HG03460 (cell line): ENCODE data around the gene TAF4.
"Not testable (repeated sequence)": the region's sequence is repeated elsewhere in the genome, so short reads cannot be mapped to it uniquely, and the experiment has no call there.

ENCODE experiments used
- ATAC-seq: cut with Tn5 transposase; IDR thresholded peaks from one replicate; pipeline ENCODE4 v1.9.1; 2021; ENCODE audit not compliant: unreplicated experiment

TAF4 gene

DNA sequence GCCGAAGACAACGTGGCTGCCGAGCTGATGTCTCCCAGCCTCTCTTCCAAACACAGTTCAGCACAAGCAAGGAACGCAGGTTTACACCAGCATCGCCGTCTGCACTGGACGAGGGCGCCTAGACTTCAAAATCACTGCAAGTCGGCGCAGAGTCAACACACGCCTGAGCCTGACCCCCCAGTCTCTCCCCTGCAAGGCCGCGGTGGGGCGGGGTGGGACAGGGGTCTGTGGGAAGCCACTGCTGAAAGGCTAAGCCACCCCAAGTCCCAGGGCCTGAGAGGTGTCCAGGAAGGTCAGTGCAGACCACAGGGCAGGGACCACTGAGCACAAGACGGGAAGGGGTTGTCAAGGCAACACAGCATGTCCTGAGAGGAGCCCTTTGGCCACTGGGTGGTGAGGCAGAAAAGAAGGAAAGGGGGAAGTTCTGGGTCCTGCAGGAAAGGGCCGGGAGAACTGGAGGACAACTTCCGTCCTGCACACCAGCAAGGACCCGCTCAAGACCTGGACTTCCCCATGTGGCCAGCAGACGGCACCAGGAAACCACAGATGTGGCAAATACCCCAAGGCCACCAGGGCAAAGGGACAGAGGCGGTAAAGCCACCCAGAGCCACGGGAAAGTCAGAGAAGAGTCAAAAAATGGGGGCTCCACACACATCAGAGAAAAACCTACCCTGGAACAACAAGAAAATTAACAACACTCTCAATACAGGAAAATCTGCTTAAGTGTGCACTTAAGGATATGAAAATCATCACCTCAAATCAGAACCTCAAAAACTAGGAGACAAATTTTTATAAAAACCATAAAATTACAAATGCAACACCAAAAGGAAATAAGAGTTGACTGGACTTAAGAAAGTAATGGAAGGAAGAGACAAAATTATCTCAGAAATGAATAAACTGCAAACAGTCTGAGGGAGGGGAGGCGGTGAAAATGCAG lies 84.8 kb downstream of the TAF4 start:
- ATAC-seq: no peak

DNA sequence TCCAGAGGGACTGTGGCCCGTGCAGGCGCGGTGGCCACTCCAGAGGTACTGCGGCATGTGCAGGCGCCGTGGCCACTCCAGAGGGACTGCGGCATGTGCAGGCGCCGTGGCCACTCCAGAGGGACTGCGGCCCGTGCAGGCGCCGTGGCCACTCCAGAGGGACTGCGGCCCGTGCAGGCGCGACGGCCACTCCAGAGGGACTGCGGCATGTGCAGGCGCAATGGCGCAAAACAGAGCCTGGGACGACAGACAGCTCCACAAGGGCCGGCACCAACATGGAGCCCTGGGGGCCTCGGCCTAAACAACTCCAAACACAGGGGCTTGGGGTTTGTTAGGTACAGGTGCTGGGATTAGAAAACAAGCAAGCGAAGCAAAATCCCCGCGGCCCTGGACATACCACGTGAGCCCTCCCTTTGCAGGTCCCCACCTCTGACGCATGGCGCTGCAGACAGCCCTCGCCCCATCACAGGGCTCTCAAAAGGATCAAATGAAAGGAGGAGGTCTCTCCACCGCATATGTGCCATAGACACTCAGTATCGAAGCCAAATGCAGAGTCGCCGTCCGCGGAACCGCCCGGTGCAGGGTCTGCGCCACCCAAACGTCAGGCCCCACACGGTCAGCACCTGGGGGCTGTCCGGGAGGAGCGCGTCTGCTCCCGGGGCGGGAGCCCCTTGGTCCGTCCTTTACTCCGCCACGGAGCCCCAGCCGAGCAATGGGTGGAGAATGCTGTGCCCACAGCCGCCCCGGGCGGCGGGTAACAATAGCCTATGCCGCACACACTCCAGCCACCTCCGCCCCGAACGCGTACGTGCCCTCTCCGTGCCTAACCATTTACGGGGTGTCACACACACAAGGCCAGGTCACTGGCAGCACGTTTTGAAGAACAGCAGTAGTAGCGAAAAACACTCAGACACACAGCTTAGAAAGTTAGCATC lies 85.7 kb downstream of the TAF4 start:
- ATAC-seq: no peak

DNA sequence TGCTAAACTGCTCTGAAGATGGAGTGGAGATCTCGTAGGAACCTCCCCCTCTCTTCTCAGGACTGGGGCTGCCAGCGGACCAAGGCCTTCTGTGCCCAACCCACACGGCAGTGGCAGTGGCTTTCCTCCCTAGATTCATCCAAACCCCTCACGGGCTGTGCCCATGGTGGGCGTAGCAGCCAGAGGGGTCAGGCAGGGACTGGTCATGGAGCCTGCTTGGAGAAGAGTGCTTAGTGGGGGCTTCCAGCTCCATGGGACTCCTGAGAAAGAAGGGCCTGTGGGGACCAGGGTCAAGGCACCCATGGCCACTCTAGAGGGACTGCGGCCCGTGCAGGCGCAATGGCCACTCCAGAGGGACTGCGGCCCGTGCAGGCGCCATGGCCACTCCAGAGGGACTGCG lies 86.6 kb downstream of the TAF4 start:
- no peak for ATAC-seq

DNA sequence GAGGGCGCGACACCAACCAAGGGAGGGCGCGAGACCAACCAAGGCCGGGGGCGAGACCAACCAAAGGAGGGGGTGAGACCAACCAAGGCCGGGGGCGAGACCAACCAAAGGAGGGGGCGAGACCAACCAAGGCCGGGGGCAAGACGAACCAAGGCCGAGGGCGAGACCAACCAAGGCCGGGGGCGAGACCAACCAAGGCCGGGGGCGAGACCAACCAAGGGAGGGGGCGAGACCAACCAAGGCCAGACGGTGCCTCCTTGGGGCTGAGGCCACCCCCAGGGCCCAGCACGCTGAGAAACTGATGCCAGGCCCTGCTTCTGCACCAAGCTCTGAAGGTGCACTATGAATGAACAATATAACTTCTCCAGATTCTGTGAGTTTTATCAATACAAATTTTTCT lies 87.2 kb downstream of the TAF4 start:
- no peak for ATAC-seq

DNA sequence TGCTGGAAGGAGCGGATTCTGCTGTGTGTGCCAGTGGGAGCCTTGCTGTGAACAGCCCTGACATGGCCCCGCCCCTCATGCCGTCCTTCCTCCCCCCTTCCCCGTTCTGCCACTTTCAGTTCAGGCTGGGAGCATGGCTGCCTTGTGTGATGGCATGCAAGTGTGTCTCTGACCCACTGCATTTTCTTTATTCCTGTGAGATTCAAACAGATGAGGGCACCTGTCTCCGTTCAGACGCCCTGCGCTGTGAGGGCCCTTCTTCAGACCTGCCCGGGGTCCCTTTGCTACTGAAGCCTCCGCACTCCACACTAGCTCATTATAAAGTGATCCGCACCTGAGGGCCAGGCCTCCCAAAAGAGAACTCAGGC lies 88.3 kb downstream of the TAF4 start:
- no peak for ATAC-seq

DNA sequence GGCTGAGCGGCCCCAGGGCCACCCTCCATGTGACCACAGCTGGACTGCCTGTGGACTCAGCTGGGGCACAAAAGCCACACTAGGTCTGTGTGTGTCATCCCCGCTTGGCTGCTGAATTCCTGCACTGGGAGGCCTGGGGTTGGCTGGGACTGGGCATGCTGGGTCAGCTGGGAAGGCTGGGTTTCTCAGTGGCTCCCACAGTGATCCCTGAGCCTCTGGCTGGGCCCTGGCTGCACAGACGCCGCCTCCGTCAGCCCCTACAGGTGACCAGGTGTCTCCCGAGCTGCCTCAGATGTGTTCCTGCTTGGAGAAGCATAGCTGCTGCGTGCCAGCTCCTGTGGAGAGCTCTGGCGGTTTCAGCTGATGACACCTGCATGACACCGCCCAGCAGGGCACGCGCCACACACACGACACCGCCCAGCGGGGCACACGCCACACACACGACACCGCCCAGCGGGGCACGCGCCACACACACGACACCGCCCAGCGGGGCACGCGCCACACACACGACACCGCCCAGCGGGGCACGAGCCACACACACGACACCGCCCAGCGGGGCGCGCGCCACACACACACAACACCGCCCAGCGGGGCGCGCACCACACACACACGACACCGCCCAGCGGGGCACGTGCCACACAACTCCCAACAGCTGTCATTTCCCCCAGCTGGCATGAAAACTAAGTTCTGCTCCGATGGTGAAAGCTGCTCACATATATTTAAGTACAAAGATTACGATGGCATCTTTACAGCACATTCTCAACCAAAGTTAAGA lies 88.8 kb downstream of the TAF4 start:
- ATAC-seq: no peak

DNA sequence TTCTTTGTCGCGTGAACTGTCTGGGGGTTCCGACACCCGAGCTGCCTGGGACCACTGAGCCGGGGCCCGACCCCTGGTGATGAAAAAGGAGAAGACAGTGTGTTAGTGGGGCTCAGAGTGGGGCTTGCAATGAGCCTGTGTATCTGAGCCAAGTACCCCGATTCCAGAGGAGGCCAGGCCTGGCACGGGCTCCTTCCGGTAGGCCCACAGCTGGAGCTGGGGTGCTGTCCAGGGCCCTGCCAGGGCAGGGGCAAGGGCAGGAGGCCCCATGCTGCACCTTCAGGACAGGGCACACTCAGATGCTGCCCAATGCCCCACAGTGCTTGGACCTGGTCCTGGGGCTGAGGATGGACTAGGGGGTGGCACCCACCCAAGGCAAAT lies 89.4 kb downstream of the TAF4 start:
- no peak for ATAC-seq

DNA sequence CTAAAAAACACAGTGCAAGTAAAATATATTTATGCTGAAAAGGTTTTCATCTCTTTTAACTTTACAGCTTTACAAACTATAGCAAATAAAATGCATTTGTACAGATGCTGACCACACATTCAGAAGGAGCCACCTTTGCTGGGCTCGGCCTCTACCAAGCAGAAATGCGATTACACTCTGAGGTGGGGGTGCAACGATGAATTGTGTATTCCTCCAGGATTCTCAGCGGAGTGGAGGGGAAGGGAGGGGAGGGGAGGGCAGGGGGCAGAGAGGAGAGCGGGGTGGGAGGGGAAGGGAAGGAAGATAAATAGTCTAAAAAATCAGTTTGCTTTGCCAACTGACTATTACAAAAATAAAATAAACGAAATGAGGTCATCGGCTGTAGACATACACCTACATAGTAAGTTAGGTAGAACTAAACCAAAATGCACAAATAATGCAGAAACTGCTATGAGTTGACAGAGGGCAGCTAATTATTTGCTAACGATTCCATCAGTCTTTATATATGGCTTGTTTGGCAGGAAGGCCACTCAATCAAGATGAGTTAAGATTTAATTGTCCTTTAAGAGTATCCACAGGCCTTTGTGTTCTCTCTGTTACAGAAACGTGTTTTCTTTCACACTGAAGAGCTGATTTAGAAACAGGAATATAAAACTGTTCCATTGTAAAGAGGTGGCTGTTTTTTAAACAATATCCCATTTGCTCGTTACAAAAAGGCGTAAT lies 90.1 kb downstream of the TAF4 start:
- ATAC-seq: no peak

DNA sequence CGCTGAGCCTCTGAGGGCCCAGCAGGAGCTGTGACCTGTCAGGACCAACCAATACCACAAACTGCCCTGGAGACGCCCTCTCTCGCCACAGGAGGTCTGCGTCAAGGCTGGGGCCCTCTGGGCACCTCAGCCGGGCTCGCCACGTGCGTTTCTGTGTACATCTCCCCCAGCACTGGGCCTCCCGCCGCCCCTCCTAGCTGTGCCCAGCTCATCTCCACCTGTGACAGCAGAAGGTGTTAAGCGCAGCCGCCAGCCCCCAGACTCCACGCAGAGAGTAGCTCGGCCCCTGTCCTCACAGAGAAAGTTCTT lies 91.4 kb downstream of the TAF4 start:
- ATAC-seq: no peak

DNA sequence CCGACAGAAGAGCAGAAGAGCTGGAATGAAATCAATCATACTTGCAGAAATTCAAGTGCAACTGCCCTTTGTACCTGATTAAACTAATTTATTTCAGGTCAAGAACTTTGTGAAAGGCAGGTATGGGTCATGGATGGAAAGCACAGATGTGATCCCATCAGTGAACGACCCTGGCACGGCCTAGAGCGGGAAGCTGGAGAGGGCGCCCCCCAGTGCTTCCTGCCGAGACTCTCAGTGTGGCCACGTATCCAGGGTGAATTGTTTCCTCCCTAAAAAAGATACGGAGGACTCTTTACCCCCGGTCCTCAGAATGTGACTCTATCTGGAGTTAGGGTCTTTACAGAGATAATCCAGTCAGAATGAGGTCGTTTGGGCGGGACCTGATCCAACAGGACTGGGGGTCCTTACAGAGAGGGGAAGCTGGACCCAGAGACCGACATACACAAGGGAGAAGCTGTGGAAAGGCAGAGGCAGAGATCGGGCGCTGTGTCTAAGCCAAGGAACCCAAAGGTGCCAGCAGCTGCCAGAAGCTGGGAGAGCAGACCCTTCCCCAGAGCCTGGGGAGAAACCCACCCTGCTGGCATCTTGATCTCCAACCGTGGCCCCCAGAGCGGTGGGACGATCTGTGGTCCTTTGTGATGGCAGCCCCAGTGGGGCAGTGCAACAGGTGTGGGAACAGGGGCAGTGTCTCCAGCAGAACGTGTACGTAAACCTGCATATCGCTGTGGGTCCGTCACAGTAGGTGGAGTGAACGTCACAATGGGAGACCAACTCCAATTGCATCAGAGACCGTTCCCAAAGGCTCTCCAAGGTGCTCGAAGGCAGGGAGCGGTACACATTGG lies 91.9 kb downstream of the TAF4 start:
- ATAC-seq: no peak

DNA sequence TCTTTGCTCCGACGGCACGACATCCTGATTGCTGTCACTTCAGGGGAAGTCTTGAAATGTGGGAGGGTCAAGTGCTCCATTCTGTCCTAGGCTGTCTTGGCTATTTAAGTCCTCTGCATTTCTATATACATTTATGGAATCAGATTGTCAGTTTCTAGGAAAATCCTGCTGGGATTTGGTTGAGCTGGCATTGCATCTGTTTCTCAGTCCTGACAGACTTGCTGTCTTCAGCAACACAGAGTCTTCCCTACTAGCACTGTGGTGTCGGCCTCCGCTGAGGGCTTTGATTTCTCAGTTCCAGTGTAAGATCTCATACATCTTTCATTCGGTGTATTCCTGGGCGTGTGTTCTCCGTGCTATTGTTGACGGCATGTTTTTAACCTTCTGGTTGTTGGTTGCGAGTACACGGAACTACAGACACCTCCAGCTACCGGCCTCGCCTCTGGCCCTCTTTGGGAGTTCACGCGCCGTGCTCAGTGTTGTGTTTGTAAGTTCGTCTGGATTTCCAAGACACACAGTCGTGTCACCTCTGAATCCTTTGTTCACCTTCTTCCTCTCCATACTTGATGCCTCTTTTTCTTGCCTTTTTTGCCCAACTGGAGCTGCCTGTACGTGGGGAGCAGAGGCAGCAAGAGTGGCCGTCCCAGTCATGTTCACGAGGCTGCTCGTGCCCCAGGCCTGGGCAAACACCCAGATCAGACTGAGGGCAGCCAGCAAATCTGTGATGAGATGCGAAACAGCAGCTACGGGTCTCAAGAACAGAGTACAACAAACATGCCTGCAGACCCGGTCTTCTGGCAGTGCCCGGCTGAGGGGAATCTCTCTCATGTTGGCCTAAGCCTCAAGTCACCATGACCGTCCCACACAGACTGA lies 92.8 kb downstream of the TAF4 start:
- no peak for ATAC-seq

DNA sequence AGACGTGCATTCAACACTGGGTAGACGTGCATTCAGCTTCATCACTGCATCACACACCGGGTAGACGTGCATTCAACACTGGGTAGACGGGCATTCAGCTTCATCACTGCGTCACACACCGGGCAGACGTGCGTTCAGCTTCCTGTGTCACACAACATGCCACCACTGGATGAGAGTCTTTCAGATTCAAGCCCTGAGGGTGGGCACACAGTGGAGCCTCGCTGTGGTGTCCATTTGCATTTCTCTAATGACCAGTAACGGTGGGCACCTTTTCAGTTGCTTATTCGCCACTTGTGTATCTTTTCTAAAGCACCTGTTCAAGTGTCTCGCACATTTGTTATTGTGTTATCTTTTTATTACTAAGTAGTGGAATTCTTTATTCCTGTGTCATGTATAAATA lies 94.1 kb downstream of the TAF4 start:
- not testable (repeated sequence) for ATAC-seq

DNA sequence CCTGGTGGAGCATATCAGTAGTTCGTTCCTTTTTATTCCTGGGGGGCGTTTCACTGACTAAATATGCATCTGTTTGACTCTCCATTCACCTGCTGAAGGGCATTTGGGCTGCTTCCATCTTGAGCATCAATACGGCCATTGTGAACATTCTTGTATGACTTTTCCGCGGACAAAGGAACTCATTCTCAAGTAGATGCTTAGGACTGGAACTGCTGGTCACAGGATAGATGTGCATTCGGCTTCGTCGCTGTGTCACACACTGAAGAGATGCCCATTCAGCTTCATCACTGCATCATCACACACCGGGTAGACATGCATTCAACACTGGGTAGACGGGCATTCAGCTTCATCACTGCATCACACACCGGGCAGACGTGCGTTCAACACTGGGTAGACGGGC lies 95.3 kb downstream of the TAF4 start:
- ATAC-seq: no peak

DNA sequence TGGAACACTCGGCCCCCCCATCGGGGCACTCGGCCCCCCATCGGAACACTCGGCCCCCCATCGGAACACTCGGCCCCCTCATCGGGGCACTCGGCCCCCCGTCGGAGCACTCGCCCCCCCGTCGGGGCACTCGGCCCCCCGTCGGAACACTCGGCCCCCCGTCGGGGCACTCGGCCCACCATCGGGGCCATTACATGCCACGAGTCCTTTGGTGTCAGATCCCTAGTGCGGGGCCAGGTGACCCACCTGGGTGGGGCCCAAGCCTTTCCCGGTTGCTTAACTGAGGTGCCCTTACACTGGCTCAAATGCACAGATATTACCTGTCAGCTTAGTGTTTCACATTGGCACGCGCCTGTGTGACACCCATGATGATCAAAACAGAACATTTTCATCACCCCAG lies 95.9 kb downstream of the TAF4 start:
- ATAC-seq: no peak

DNA sequence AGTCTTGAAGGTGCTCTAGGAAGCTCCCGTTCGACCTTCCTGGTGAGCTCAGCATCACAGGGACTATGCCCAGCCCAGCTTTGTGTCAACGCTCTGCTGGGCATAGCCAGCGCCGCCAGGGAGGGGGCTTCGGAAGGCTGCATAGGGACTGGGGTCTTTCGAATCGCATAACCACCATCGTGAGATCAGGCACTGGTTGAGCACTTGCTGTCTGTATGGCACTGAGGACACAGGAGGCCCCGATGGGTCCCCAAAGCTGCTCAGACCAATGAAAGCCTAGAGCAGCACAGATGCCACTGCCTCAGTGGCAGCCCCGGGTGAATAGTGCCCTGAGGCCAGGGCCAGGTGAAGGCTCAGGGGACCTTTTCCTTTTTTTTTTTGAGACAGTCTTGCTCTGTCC lies 96.7 kb downstream of the TAF4 start:
- ATAC-seq: no peak

DNA sequence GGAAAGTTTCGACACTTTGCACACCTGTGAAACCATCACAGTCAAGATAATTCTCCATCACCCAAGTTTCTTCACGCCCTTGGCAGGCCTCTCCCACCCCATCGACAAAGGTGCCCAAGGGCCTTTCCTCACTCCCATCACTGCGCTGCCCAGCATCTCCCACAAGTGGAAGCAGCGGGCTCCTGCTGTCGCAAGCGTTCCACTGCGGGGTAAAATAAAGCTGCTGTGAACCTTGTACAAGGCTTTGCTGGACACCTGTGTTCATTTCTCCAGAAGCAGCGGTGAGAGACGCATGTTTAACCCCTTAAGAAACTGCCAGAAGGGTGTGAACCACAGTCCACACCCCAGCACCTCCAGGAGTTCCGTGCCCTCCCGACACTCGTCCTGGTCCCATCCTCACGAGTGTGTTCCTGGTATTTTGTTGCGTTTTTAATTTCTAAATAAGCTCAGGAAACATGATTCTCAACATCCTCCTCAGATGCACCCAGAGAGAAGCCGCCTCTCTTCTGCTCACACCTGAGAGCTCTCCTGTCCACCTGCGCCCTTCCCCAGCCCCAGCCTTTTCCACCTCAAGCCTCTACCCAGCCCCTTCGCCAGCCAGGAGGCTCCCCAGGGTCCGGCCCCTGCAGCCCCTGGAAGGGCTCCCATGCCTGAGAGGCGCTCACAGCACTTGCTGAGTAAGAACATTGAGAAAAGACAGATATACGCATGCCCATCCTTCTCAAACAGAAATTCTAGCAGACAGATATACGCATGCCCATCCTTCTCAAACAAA lies 97.5 kb downstream of the TAF4 start:
- no peak for ATAC-seq

DNA sequence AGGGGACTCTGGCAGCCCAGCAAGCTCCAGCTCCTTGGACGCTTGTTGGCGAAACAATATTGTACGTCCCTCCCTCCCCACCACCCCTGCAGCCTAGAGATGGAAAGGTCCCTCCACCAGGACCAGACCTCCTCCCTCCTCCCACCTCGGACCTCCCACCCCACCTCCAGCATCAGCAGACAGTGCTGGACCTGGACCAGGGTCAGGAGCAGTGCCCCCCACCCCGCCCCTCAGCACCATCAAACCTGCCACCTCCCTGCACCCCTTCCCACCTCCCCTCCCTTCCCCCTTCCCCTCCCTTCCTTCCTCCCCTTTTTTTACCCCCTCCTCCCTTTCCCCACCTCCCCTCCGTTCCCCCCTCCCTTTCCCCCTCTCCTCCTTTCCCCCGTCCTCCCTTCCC lies 98.4 kb downstream of the TAF4 start:
- ATAC-seq: no peak
